ENCODE results near the gene EIF6. TPM values are rescaled to one million over a fixed set of nuclear protein-coding genes. Genes with fewer than 3 reads are reported as not detected.
A peak's percentile ranks its signal among the peaks of the same experiment; 100 is the strongest.

EIF6 gene
- total and polyA plus RNA-seq, 9 of the 15 experiments (the other 6 are each of a cell fraction or from before 2014, with no cell fraction given), result 165 to 832 (median 229) TPM

DNA sequence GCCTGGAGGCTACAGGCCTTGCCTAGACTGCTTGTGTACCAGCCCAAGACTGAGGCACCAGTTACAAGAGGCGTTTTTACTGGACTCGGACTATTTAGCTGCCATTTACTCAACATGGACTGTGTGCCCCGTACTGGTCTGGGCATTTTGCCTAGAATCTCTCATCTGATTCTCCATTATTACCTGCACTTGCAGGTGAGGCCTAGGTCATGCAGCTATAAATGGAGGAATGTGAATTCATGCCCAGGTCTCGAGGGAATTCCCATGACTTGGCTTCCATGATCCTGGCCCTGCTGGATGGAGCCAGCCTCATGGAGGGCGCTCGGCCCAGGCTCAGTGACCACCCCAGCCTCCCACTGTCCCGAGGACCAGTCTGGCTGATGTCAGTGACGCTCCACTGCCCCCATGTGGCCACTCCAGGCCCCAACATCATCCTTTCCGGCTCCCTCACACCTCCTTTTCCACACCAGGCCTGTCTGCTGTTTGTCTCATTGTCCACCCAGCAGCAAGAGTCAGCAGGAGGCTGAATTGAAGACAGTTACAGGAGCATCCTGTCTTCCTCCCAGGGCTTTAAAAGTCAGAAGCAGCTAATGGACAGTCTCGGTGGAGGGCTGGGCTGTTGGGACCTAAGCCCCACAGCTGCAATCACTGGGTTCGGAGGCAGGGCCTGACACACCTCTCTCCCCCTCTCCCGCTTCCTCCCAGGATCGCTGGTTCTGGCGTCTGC lies 15.4 kb downstream of the EIF6 start:
- Histone ChIP-seq H4K20me1 (replicated peaks; ENCODE audit: control insufficient read depth, insufficient read depth, low read length) (no peaks in the 10 kb centered on the region), H3K36me3 (ENCODE audit: control insufficient read depth, insufficient read depth, low read length) (no peaks in the 10 kb centered on the region), H3K9me1 (ENCODE audit: control insufficient read depth, insufficient read depth, low read length) (no peaks in the 10 kb centered on the region), H3K79me2 (ENCODE audit: control insufficient read depth, insufficient read depth, low read length) (no peaks in the 10 kb centered on the region), H3K4me3 (no peak overlapping the region), H3K9ac (ENCODE audit: insufficient read depth in 1 of 2, low read depth in 2 of 2, low read length in 2 of 2) (no peak overlapping the region), H3K4me2 (ENCODE audit: insufficient read depth, low read length) (no peak overlapping the region), H3K27me3 (ENCODE audit: control insufficient read depth in 2 of 2, insufficient read depth in 2 of 2, low read length in 2 of 2) (no peaks in the 10 kb centered on the region), H3K27ac (ENCODE audit: extremely low read depth, low read depth, low read length) (no peak overlapping the region), H2AFZ (ENCODE audit: low read depth, low read length) (no peak overlapping the region), H3K9me3 (replicated peaks; ENCODE audit: control insufficient read depth, insufficient read depth, low read depth, low read length) (no peaks in the 10 kb centered on the region), H3K4me1 (replicated peaks in 1 of 2; ENCODE audit: control insufficient read depth in 2 of 2, insufficient read depth in 2 of 2, low read length in 2 of 2) (peaks cover 8 to 33% of the 10 kb centered on the region in 2 experiments; a peak in 4 of 5 replicates)
- BruUV-seq (replicated peaks), result no TSS peak
- DNase-seq (ENCODE audit: extremely low read depth in 1 of 4, low spot score in 3 of 4), result peak; percentile 80 to 83 (median 82)
- FAIRE-seq, result peak; percentile 84
- in situ Hi-C loops (cut with MboI), result loop anchor here (5.0 kb wide), 1 partner anchor 127 kb away; no protein-coding TSS in a partner anchor
- ATAC-seq, result peak; percentile 86
- intact Hi-C loops (cut with micrococcal nuclease), result loop anchor here (1.0 to 10.0 kb wide), 4 partner anchors 61 to 434 kb away; partner anchors contain the start of genes ACSS2 and GGT7
- ChIA-PET CTCF (ENCODE audit: low intra/inter-chr PET ratio) (interaction anchor here (5.3 kb wide), 1 partner anchor 124 kb away, joined by 28 read pairs; the partner anchor contains the start of gene EDEM2), POLR2A (interaction anchor here (0.6 to 1.5 kb wide), 4 partner anchors 10 to 124 kb away, joined by 3 to 5 read pairs (median 4); partner anchors contain the start of gene EIF6)
- 15% methylated on average over 13 of the region's 14 CpGs for WGBS (ENCODE audit: insufficient coverage, low coverage, missing lambda C conversion rate)
- TF ChIP-seq ZNF384 (IDR thresholded peaks at IDR 0.05; ENCODE audit: low read depth, low read length) (no peak), ATF1 (CRISPR knock-in tag; IDR thresholded peaks at IDR 0.05) (no peak), ATF1 (tag; IDR thresholded peaks at IDR 0.05) (peak; percentile 45; the same call in 1 of the 2 replicates), JUN (IDR thresholded peaks at IDR 0.05; ENCODE audit: borderline replicate concordance, low read depth, low read length) (no peak), JUN (CRISPR knock-in tag; IDR thresholded peaks at IDR 0.05; ENCODE audit: borderline replicate concordance) (0 out of 2 replicates have a peak, but pooled peaks have one; percentile 36), CREM (IDR thresholded peaks at IDR 0.05; ENCODE audit: low read depth) (peak; percentile 77), ZFX (CRISPR knock-in tag; IDR thresholded peaks at IDR 0.05) (0 out of 2 replicates have a peak, but pooled peaks have one; percentile 36), REST (IDR thresholded peaks at IDR 0.05; ENCODE audit: borderline replicate concordance) (peak; percentile 70; the same call in 1 of the 2 replicates), REST (CRISPR knock-in tag; IDR thresholded peaks at IDR 0.05; ENCODE audit: low read depth) (no peak), RB1 (IDR thresholded peaks at IDR 0.05; ENCODE audit: low read depth) (peak; percentile 70; the same call in 1 of the 2 replicates), MCM2 (IDR thresholded peaks at IDR 0.05; ENCODE audit: low read depth) (no peak), MTA2 (IDR thresholded peaks at IDR 0.05; ENCODE audit: low read depth) (no peak), BACH1 (tag; IDR thresholded peaks at IDR 0.05) (no peak), ATF7 (IDR thresholded peaks at IDR 0.05) (peak; percentile 31; the same call in 1 of the 2 replicates)
- TF ChIP-seq, protein P1, sequence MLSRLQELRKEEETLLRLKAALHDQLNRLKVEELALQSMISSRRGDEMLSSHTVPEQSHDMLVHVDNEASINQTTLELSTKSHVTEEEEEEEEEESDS (CRISPR knock-in tag; IDR thresholded peaks at IDR 0.05), result no peak

All from K562 (cell line).